HCT116 (cell line): ENCODE results near the gene PKNOX2. TPM values are rescaled to one million over a fixed set of nuclear protein-coding genes. Genes with fewer than 3 reads are reported as not detected.

Experiments
- ATAC-seq: fragments of 200-7000 bp; cut with Tn5 transposase; 2 replicates; pipeline ENCODE4 v1.9.1; 2020; ENCODE audit warnings: mild to moderate bottlenecking, moderate library complexity
- BruUV-seq: library from RNA; stranded (reverse); fragments of 400-500 nt; replicated peaks from 2 replicates; lab custom pipeline; 2021; lab: Mats Ljungman, UMichigan
- CTCF ChIA-PET: fragments of 300-600 bp; sonication (Branson Sonifier 250); formaldehyde crosslinking; loops from one replicate; lab custom pipeline; 2021; ENCODE audit warnings: antibody characterized with exemption; lab: Charles Lee
- POLR2A ChIA-PET: fragments of 300-600, 350-600 bp; sonication (Branson Sonifier 250); formaldehyde crosslinking; loops from one replicate; lab custom pipeline; 2021; ENCODE audit warnings: antibody characterized with exemption; lab: Charles Lee
- RAD21 ChIA-PET, 2 experiments: fragments of 300-600 bp; sonication (Branson Sonifier 250); formaldehyde crosslinking; loops; one replicate each; lab custom pipeline; 2023; ENCODE audit warnings: low total read pairs in 2 of 2; ENCODE audit not compliant: uncharacterized antibody in 2 of 2, unreplicated experiment in 2 of 2, low non-redundant PET in 1 of 2; lab: Charles Lee
- DNase-seq: peaks from one replicate; pipeline ENCODE4 v3.0.0-alpha.2; 2010; ENCODE audit warnings: low read depth, low spot score
- H2AFZ ChIP-seq: fragments of 200-600 bp; shearing (Covaris generic), sonication (generic); 2 replicates; pipeline ENCODE4 v1.6.1; 2017; ENCODE audit warnings: low read depth, mixed run types, mixed read lengths, antibody characterized with exemption, low read length; ENCODE audit not compliant: poor library complexity, severe bottlenecking
- H3K27ac ChIP-seq: 2 replicates; pipeline ENCODE4 v1.5.1; 2012; ENCODE audit warnings: low read depth, low read length
- H3K27me3 ChIP-seq: fragments of 200-600 bp; sonication (generic); 2 replicates; pipeline ENCODE4 v1.6.1; 2016; ENCODE audit warnings: mixed run types, low read length, mixed read lengths; ENCODE audit not compliant: insufficient read depth
- H3K36me3 ChIP-seq, 2 experiments: fragments of 200-500 bp in 1 of 2; fragments of 200-600 bp in 1 of 2; sonication (Bioruptor generic) in 1 of 2; sonication (generic) in 1 of 2; 2 replicates each; pipeline versions ENCODE4 v1.5.1 to v1.6.1; 2014 to 2016; ENCODE audit warnings: low read length in 2 of 2, inconsistent platforms in 1 of 2, mixed read lengths in 1 of 2, mixed run types in 1 of 2; ENCODE audit not compliant: insufficient read depth in 2 of 2, control insufficient read depth in 1 of 2
- H3K4me1 ChIP-seq, 2 experiments: fragments of 200-600 bp in 1 of 2; sonication (generic) in 1 of 2; 2 replicates each; pipeline versions ENCODE4 v1.5.1 to v1.6.1; 2012 to 2017; ENCODE audit warnings: low read length in 2 of 2, inconsistent platforms in 1 of 2, mild to moderate bottlenecking in 1 of 2, mixed read lengths in 1 of 2, mixed run types in 1 of 2, moderate library complexity in 1 of 2; ENCODE audit not compliant: insufficient read depth in 2 of 2, control insufficient read depth in 1 of 2
- H3K4me2 ChIP-seq: fragments of 200-600 bp; sonication (generic); 2 replicates; pipeline ENCODE4 v1.6.1; 2017; ENCODE audit warnings: mixed run types, low read length, mixed read lengths
- H3K4me3 ChIP-seq, 2 experiments: fragments of 200-600 bp in 1 of 2; sonication (generic) in 1 of 2; replicated peaks in 1 of 2; 2 replicates each; pipeline ENCODE4 v1.5.1; 2011 to 2016; ENCODE audit warnings: low read length in 2 of 2, control low read depth in 1 of 2, low read depth in 1 of 2, mild to moderate bottlenecking in 1 of 2, mixed read lengths in 1 of 2, mixed run types in 1 of 2
- H3K79me2 ChIP-seq: fragments of 200-600 bp; sonication (generic); 2 replicates; pipeline ENCODE4 v1.6.1; 2017; ENCODE audit warnings: mild to moderate bottlenecking, mixed run types, low read length, moderate library complexity, mixed read lengths; ENCODE audit not compliant: insufficient read depth
- H3K9ac ChIP-seq: fragments of 200-600 bp; sonication (generic); 2 replicates; pipeline ENCODE4 v1.6.1; 2016; ENCODE audit warnings: low read length, mixed read lengths
- H3K9me2 ChIP-seq: fragments of 200-600 bp; sonication (generic), shearing (Covaris generic); 2 replicates; pipeline ENCODE4 v1.6.1; 2017; ENCODE audit warnings: mixed run types, mild to moderate bottlenecking, moderate library complexity; ENCODE audit not compliant: insufficient read depth
- H3K9me3 ChIP-seq, 2 experiments: fragments of 200-500 bp in 1 of 2; fragments of 200-600 bp in 1 of 2; sonication (Bioruptor generic) in 1 of 2; sonication (generic) in 1 of 2; 2 replicates each; pipeline ENCODE4 v1.6.1; 2014 to 2017; ENCODE audit warnings: low read length in 2 of 2, mixed read lengths in 2 of 2, inconsistent platforms in 1 of 2, low read depth in 1 of 2, mild to moderate bottlenecking in 1 of 2, mixed run types in 1 of 2, moderate library complexity in 1 of 2; ENCODE audit not compliant: control insufficient read depth in 1 of 2, insufficient read depth in 1 of 2
- H4K20me1 ChIP-seq: fragments of 200-600 bp; sonication (generic), shearing (Covaris generic); 2 replicates; pipeline ENCODE4 v1.6.1; 2017; ENCODE audit warnings: mixed run types, mild to moderate bottlenecking, moderate library complexity; ENCODE audit not compliant: insufficient read depth
- CEBPB ChIP-seq: IDR thresholded peaks from 2 replicates; pipeline ENCODE4 v1.6.1; 2012; ENCODE audit warnings: low read depth
- FOSL1 ChIP-seq: IDR thresholded peaks from 2 replicates; pipeline ENCODE4 v1.6.1; 2012; ENCODE audit warnings: low read depth
- POLR2A ChIP-seq: IDR thresholded peaks from 2 replicates; pipeline ENCODE4 v1.7.0; 2011; ENCODE audit warnings: borderline replicate concordance; ENCODE audit not compliant: insufficient read depth, insufficient read length; ENCODE audit errors: extremely low read depth
- SIN3A ChIP-seq: IDR thresholded peaks from 2 replicates; pipeline ENCODE4 v1.6.1; 2012; ENCODE audit warnings: low read depth
- SP1 ChIP-seq: IDR thresholded peaks from 2 replicates; pipeline ENCODE4 v1.6.1; 2012; ENCODE audit warnings: low read depth
- TCF7L2 ChIP-seq: IDR thresholded peaks from 2 replicates; pipeline ENCODE4 v1.7.0; 2011; ENCODE audit warnings: borderline replicate concordance, inconsistent platforms; ENCODE audit not compliant: insufficient read depth, insufficient read length; ENCODE audit errors: extremely low read depth
- ZFX ChIP-seq: fragments of 450-650 bp; IDR thresholded peaks from 2 replicates; pipeline ENCODE4 v1.6.1; 2017
- ZNF274 ChIP-seq: fragments of 200-500 bp; sonication (Bioruptor generic); IDR thresholded peaks from 2 replicates; pipeline ENCODE4 v1.6.1; 2014; ENCODE audit warnings: mild to moderate bottlenecking, low read depth, low read length, inconsistent platforms
- intact Hi-C: fragments of 100-400 bp; cut with micrococcal nuclease; formaldehyde crosslinking; loops from 2 replicates; pipeline ENCODE4 v1.10.0; 2022
- total RNA-seq: library from RNA; stranded (reverse); gene quantifications from one replicate; pipeline ENCODE4 v1.2.1, GENCODE V29; 2021; ENCODE audit not compliant: unreplicated experiment
- TF ChIP-seq, protein P1 (sequence below): IDR thresholded peaks from 2 replicates; pipeline ENCODE4 v1.6.1; 2012; ENCODE audit warnings: low read depth
- TF ChIP-seq, protein P2 (sequence below), 3 experiments: fragments of 200-600 bp in 1 of 3; sonication (generic) in 1 of 3; IDR thresholded peaks in 2 of 3; conservative IDR thresholded peaks in 1 of 3; 2 replicates each; pipeline ENCODE4 v1.5.1; 2012 to 2017; ENCODE audit warnings: low read depth in 2 of 3, low read length in 2 of 3, antibody characterized with exemption in 1 of 3, borderline replicate concordance in 1 of 3, control low read depth in 1 of 3, mild to moderate bottlenecking in 1 of 3, mixed read lengths in 1 of 3, mixed run types in 1 of 3, moderate library complexity in 1 of 3; ENCODE audit not compliant: insufficient read depth in 1 of 3
- TF ChIP-seq, protein P3 (sequence below): IDR thresholded peaks from 2 replicates; pipeline ENCODE4 v1.6.1; 2011; ENCODE audit warnings: mild to moderate bottlenecking, low read length, moderate library complexity; ENCODE audit not compliant: insufficient replicate concordance; ENCODE audit errors: extremely low read depth

The PKNOX2 gene
- total RNA-seq, 1 experiment from 2014 or later: 0.20 TPM

DNA sequence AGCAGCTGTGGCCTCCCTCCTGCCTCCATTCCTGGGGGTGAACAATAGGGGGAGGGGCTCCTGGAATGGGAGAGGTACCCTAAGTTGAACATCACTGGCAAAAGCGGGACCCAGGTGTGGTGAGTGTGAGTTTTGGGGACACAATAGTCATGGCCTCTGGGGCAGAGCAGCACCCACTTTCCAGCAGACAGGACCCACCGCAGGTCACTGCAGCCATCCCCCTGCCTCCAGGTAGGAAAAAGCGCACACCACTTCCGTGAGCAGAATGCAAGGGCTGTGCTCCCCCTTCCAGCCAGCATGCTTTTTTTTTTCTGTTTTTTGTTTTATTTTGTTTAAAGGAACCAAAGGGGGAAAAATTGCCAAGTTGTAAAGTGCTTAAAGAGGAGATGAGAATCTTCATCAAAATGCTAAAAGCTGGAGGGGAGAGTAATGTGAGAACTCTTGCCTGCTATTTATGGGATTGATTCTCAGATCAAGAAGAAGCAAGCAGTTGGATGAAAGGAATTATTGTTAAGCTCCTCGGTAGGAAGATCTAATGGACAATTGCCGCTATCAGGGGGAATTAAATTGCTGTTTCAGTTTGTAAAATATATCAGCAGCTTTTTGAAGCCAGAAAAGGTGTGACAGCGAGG, 178.7 kb downstream of the PKNOX2 start:
- H3K36me3 ChIP-seq: no peaks in the 10 kb centered on the region
- TF ChIP-seq, protein P1, sequence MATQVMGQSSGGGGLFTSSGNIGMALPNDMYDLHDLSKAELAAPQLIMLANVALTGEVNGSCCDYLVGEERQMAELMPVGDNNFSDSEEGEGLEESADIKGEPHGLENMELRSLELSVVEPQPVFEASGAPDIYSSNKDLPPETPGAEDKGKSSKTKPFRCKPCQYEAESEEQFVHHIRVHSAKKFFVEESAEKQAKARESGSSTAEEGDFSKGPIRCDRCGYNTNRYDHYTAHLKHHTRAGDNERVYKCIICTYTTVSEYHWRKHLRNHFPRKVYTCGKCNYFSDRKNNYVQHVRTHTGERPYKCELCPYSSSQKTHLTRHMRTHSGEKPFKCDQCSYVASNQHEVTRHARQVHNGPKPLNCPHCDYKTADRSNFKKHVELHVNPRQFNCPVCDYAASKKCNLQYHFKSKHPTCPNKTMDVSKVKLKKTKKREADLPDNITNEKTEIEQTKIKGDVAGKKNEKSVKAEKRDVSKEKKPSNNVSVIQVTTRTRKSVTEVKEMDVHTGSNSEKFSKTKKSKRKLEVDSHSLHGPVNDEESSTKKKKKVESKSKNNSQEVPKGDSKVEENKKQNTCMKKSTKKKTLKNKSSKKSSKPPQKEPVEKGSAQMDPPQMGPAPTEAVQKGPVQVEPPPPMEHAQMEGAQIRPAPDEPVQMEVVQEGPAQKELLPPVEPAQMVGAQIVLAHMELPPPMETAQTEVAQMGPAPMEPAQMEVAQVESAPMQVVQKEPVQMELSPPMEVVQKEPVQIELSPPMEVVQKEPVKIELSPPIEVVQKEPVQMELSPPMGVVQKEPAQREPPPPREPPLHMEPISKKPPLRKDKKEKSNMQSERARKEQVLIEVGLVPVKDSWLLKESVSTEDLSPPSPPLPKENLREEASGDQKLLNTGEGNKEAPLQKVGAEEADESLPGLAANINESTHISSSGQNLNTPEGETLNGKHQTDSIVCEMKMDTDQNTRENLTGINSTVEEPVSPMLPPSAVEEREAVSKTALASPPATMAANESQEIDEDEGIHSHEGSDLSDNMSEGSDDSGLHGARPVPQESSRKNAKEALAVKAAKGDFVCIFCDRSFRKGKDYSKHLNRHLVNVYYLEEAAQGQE: no peak
- TF ChIP-seq CEBPB (no peak), FOSL1 (no peak), ZFX (no peak)
- no peaks in the 10 kb centered on the region for H3K9me2 ChIP-seq
- BruUV-seq: no TSS peak
- peaks cover 0 to 2% of the 10 kb centered on the region in 2 experiments; a peak in 1 of 4 replicates for H3K4me1 ChIP-seq
- H3K79me2 ChIP-seq: no peaks in the 10 kb centered on the region
- H2AFZ ChIP-seq: no peak overlapping the region
- H3K27me3 ChIP-seq: peaks cover 10% of the 10 kb centered on the region; the same call in 1 of the 2 replicates
- H4K20me1 ChIP-seq: no peaks in the 10 kb centered on the region
- ChIA-PET POLR2A (no interaction called here), CTCF (interaction anchor here (1.6 kb wide), 1 partner anchor 20 kb away, joined by 3 read pairs; no protein-coding TSS in a partner anchor), RAD21 (no interaction called here)
- H3K4me3 ChIP-seq: no peak overlapping the region
- no peak overlapping the region for H3K27ac ChIP-seq
- no peak overlapping the region for H3K4me2 ChIP-seq
- intact Hi-C loops: loop anchor here (10.0 kb wide), 1 partner anchor 198 kb away; no protein-coding TSS in a partner anchor
- no peak overlapping the region for H3K9ac ChIP-seq
- H3K9me3 ChIP-seq: no peaks in the 10 kb centered on the region
- ATAC-seq: no peak
- DNase-seq: no peak

DNA sequence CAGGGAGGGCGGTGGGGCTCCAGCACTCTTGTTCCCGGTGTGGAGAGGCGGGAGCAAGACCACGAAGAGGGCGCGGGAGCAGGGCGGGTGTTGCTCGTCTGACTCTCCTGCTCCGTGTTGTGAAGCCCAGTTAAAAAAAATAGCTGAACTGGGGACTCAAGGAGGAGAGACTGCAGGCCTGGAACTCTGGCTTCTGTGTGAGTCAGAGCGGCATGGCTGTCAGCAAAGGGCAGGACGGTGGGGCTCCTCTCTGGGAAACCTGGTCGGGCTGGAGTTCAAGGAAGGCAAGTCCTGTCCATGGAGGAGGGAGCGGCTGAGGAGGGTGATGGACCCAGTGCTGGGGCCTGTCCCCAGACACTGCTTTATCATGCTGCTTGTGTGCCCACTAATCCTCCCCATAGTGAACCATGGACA, 179.2 kb downstream of the PKNOX2 start:
- H4K20me1 ChIP-seq: no peaks in the 10 kb centered on the region
- DNase-seq (no peak), ATAC-seq (no peak)
- BruUV-seq: no TSS peak
- ChIA-PET RAD21 (no interaction called here), POLR2A (no interaction called here), CTCF (interaction anchor here (1.6 kb wide), 1 partner anchor 20 kb away, joined by 3 read pairs; no protein-coding TSS in a partner anchor)
- H3K9ac ChIP-seq: no peak overlapping the region
- H3K9me3 ChIP-seq: no peaks in the 10 kb centered on the region
- H3K9me2 ChIP-seq: no peaks in the 10 kb centered on the region
- no peaks in the 10 kb centered on the region for H3K36me3 ChIP-seq
- H3K79me2 ChIP-seq: no peaks in the 10 kb centered on the region
- H3K27me3 ChIP-seq: peaks cover 5% of the 10 kb centered on the region; the same call in 1 of the 2 replicates
- intact Hi-C loops: loop anchor here (2.0 to 10.0 kb wide), 2 partner anchors 199 to 253 kb away; no protein-coding TSS in a partner anchor
- H3K4me2 ChIP-seq: no peak overlapping the region
- peaks cover 0 to 2% of the 10 kb centered on the region in 2 experiments; a peak in 1 of 4 replicates for H3K4me1 ChIP-seq
- H2AFZ ChIP-seq: no peak overlapping the region
- no peak overlapping the region for H3K4me3 ChIP-seq
- H3K27ac ChIP-seq: no peak overlapping the region
- no peak for TF ChIP-seq ZFX
- TF ChIP-seq POLR2A: no peak
- TF ChIP-seq, protein P2, sequence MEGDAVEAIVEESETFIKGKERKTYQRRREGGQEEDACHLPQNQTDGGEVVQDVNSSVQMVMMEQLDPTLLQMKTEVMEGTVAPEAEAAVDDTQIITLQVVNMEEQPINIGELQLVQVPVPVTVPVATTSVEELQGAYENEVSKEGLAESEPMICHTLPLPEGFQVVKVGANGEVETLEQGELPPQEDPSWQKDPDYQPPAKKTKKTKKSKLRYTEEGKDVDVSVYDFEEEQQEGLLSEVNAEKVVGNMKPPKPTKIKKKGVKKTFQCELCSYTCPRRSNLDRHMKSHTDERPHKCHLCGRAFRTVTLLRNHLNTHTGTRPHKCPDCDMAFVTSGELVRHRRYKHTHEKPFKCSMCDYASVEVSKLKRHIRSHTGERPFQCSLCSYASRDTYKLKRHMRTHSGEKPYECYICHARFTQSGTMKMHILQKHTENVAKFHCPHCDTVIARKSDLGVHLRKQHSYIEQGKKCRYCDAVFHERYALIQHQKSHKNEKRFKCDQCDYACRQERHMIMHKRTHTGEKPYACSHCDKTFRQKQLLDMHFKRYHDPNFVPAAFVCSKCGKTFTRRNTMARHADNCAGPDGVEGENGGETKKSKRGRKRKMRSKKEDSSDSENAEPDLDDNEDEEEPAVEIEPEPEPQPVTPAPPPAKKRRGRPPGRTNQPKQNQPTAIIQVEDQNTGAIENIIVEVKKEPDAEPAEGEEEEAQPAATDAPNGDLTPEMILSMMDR (IDR thresholded peaks at IDR 0.05 in 2 of 3, conservative IDR thresholded peaks at IDR 0.05 in 1 of 3; ENCODE audit: borderline replicate concordance in 1 of 3, insufficient read depth in 1 of 3, low read depth in 2 of 3, low read length in 2 of 3): no peak
- TF ChIP-seq SP1: no peak
- no peak for TF ChIP-seq TCF7L2
- no peak for TF ChIP-seq ZNF274
- TF ChIP-seq, protein P3, sequence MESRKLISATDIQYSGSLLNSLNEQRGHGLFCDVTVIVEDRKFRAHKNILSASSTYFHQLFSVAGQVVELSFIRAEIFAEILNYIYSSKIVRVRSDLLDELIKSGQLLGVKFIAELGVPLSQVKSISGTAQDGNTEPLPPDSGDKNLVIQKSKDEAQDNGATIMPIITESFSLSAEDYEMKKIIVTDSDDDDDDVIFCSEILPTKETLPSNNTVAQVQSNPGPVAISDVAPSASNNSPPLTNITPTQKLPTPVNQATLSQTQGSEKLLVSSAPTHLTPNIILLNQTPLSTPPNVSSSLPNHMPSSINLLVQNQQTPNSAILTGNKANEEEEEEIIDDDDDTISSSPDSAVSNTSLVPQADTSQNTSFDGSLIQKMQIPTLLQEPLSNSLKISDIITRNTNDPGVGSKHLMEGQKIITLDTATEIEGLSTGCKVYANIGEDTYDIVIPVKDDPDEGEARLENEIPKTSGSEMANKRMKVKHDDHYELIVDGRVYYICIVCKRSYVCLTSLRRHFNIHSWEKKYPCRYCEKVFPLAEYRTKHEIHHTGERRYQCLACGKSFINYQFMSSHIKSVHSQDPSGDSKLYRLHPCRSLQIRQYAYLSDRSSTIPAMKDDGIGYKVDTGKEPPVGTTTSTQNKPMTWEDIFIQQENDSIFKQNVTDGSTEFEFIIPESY: no peak
- TF ChIP-seq SIN3A: no peak
